ENCODE data around the gene MLXIPL. TPM values are rescaled to one million over a fixed set of nuclear protein-coding genes. Genes with fewer than 3 reads are reported as not detected.
"Not testable (repeated sequence)": the region's sequence is repeated elsewhere in the genome, so short reads cannot be mapped to it uniquely, and the experiment has no call there.

MLXIPL gene
- total RNA-seq, 4 donors from 2014 or later: 0.53 to 13.5 (median 2.9) TPM

- peaks cover 0 to 82% (median 0%) of the 10 kb centered on the region in 4 donors for H3K27me3 ChIP-seq
- no peaks in the 10 kb centered on the region for H3K36me3 ChIP-seq
- DNase-seq: no peak
- H3K27ac ChIP-seq: no peak overlapping the region
- H3K9me3 ChIP-seq: peaks cover 0 to 11% (median 3%) of the 10 kb centered on the region in 3 donors
- no peak overlapping the region for H3K4me3 ChIP-seq
- intact Hi-C loops (cut with DNase I): no loop called here
- peaks cover 0 to 17% (median 3%) of the 10 kb centered on the region in 3 donors for H3K4me1 ChIP-seq
- TF ChIP-seq POLR2A (IDR thresholded peaks at IDR 0.05): no peak
- no peak for TF ChIP-seq CTCF (IDR thresholded peaks at IDR 0.05)
These were observed 38.7 kb upstream of the MLXIPL start for GRCh38 chr7:73663033-73663432.

GRCh38 chr7:73660594-73660993, 36.3 kb upstream of the MLXIPL start:
- H3K36me3 ChIP-seq; H3K4me1 ChIP-seq; intact Hi-C loops (cut with DNase I); DNase-seq; H3K4me3 ChIP-seq; H3K27ac ChIP-seq: not testable (repeated sequence)
- H3K9me3 ChIP-seq: peaks cover 0 to 11% (median 3%) of the 10 kb centered on the region in 3 donors
- WGBS, 2 donors: 33 to 39% methylated on average over 3 of the region's 4 CpGs
- H3K27me3 ChIP-seq: peaks cover 0 to 68% (median 0%) of the 10 kb centered on the region in 4 donors

- no peaks in the 10 kb centered on the region for H3K36me3 ChIP-seq
- H3K27ac ChIP-seq: no peak overlapping the region
- intact Hi-C loops (cut with DNase I): no loop called here
- H3K9me3 ChIP-seq: peaks cover 0 to 11% (median 3%) of the 10 kb centered on the region in 3 donors
- peaks cover 0 to 63% (median 0%) of the 10 kb centered on the region in 4 donors for H3K27me3 ChIP-seq
- H3K4me1 ChIP-seq: peaks cover 0 to 10% (median 0%) of the 10 kb centered on the region in 3 donors
- WGBS, 2 donors: 48 to 65% methylated on average over 8 of the region's 8 CpGs
- TF ChIP-seq POLR2A (IDR thresholded peaks at IDR 0.05) (no peak), CTCF (IDR thresholded peaks at IDR 0.05) (no peak)
- DNase-seq: no peak
- H3K4me3 ChIP-seq: no peak overlapping the region
These were observed 35.7 kb upstream of the MLXIPL start for GRCh38 chr7:73659983-73660382.

- intact Hi-C loops (cut with DNase I); H3K9me3 ChIP-seq; DNase-seq; H3K4me1 ChIP-seq; H3K36me3 ChIP-seq; H3K27ac ChIP-seq; H3K4me3 ChIP-seq: not testable (repeated sequence)
- peaks cover 0 to 61% (median 0%) of the 10 kb centered on the region in 4 donors for H3K27me3 ChIP-seq
- 73 to 77% methylated on average over 3 to 4 of the region's 4 CpGs for WGBS, 2 donors
These were observed 31.0 kb upstream of the MLXIPL start for GRCh38 chr7:73655309-73655708.

GRCh38 chr7:73652541-73652949, 28.2 kb upstream of the MLXIPL start:
- TF ChIP-seq CTCF (IDR thresholded peaks at IDR 0.05) (no peak), POLR2A (IDR thresholded peaks at IDR 0.05) (no peak)
- H3K4me1 ChIP-seq: peaks cover 4 to 8% (median 5%) of the 10 kb centered on the region in 3 donors
- no peak for DNase-seq
- no peaks in the 10 kb centered on the region for H3K36me3 ChIP-seq
- WGBS, 2 donors: 40 to 47% methylated on average over 8 to 11 of the region's 11 CpGs
- no peak overlapping the region for H3K27ac ChIP-seq
- no peaks in the 10 kb centered on the region for H3K9me3 ChIP-seq
- H3K4me3 ChIP-seq: no peak overlapping the region
- intact Hi-C loops (cut with DNase I): no loop called here
- H3K27me3 ChIP-seq: peaks cover 0 to 69% (median 7%) of the 10 kb centered on the region in 4 donors

- intact Hi-C loops (cut with DNase I): no loop called here
- Histone ChIP-seq H3K27me3 (peaks cover 6 to 84% (median 12%) of the 10 kb centered on the region in 4 donors), H3K4me1 (peaks cover 4 to 19% (median 8%) of the 10 kb centered on the region in 3 donors), H3K9me3 (no peaks in the 10 kb centered on the region), H3K36me3 (no peaks in the 10 kb centered on the region), H3K27ac (no peak overlapping the region), H3K4me3 (no peak overlapping the region)
- DNase-seq: no peak
- WGBS, 2 donors: 59 to 64% methylated on average over 3 to 5 of the region's 5 CpGs
- TF ChIP-seq CTCF (IDR thresholded peaks at IDR 0.05): no peak
- TF ChIP-seq POLR2A (IDR thresholded peaks at IDR 0.05): no peak
These were observed 26.2 kb upstream of the MLXIPL start for GRCh38 chr7:73650524-73650923.

Data from esophagus squamous epithelium (tissue), 5 donors.